Measurements from ENCODE around the gene FIGN.

The FIGN gene

DNA sequence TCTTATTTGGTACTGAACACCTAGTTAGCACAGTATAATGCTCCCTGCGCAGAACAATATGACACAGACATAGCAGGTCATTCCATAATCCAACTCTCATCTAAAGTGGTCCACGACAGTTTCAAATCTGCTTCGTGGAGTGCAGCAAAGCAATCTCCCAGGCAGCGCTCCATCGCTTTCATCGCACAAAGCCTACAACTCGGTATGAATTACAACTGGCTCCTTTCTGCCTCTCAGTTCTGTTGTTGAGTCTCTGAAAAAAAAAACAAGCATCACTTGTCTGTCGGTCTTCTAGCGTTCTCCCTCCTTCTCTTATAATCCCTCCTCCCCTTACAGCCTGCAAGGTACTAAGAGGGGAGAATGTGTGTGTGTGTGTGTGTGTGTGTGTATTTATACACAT, 123.5 kb downstream of the FIGN start:
- DNase-seq (ENCODE audit: low read depth, low spot score) = no peak

GRCh38 chr2:163611557-163611906, 124.3 kb downstream of the FIGN start:
- no peak for DNase-seq (ENCODE audit: low read depth, low spot score)

GRCh38 chr2:163610817-163611556, 124.8 kb downstream of the FIGN start:
- DNase-seq (ENCODE audit: low read depth, low spot score) = no peak

DNA sequence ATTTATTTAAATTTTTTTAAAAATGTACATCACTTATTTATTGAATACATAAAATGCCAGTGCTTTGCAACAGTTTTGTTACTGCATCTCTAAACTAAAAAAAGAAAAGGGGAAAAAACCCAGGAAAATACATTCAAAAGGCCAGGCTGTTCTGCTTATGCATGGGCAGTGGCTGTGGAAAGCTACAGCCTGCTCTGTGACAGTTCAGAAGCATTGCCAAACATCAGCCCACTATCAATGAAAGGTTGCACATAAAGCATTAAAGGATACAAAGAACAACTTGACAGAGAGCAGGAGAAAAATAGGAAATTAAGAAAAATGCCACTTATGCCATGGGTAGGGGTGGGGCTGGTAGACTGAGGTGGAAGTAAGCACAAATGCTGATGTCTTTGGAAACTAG, 128.2 kb downstream of the FIGN start:
- DNase-seq (ENCODE audit: low read depth, low spot score) = no peak

- DNase-seq (ENCODE audit: low read depth, low spot score) = no peak
Observed at GRCh38 chr2:163606878-163607277, 128.9 kb downstream of the FIGN start.

- DNase-seq (ENCODE audit: low read depth, low spot score) = no peak
Observed at GRCh38 chr2:163605779-163606178, 130.0 kb downstream of the FIGN start.

DNA sequence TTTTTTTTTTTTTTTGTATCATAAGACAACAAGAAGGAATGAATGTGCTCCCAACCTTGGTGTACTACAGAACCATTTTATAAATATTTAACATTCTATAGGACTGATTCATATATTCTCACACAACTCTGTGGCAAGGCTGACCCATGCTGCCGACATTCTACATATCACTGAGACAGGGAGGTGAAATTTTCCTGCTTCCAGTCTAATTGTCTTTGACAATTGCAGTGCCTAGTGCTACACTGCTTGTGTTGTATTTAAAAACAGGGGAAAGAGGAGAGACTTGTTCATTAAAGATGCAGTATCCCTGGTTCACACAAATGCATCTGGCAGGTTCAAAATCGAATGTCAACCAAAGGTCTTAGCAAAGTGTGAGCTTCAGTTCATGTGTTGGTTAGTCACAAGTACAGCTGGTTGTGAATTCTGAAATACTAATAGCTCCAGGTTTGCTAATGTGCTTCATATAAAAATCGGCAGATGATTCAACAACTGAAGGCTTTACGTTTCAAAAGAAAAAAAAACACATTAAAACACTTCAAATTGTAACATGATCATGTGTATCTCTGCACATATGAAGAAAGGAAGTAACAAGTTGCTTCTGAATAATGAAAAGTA, 130.8 kb downstream of the FIGN start:
- DNase-seq (ENCODE audit: low read depth, low spot score) = no peak

DNA sequence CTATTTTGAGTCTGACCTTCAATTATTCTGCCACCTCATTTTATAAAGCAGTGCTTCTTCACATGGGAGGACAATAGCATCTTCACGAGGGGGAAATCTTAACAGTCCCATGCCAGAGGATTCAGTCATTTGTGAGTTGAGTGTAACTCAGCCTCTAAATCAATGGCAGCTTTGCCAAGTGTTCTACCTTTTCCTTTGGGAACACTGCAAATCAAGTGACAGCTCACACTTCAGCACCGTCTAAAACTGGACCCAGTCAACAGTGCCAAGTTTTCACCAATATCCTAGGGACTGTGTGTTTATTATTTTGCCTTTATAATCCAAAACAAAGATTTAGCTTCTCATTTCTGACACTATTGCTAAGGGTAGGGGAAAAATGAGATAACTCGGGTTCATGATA, 133.6 kb downstream of the FIGN start:
- no peak for DNase-seq (ENCODE audit: low read depth, low spot score)

DNA sequence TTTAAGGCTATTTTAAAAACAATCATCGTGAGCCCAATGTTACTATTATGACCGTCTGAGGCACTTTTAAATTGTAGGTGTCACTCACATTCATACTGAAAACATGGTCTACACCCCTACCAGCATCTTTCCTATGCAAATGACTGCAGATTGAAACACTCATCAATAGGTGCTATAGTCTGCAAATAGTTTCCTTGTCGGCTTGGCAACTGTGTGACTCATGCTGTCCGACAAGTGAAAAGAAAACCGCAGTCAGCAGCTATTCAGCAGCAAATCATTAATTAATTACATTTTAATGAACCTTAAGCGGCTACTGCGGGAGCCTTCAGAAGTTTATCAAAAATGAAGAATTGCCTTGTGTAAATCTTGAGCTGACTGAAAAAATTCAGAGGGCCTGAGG, 134.4 kb downstream of the FIGN start:
- DNase-seq (ENCODE audit: low read depth, low spot score) = no peak

- DNase-seq (ENCODE audit: low read depth, low spot score) = no peak
Observed at GRCh38 chr2:163600801-163601200, 135.0 kb downstream of the FIGN start.

- no peak for DNase-seq (ENCODE audit: low read depth, low spot score)
Observed at GRCh38 chr2:163595028-163595427, 140.8 kb downstream of the FIGN start.

DNA sequence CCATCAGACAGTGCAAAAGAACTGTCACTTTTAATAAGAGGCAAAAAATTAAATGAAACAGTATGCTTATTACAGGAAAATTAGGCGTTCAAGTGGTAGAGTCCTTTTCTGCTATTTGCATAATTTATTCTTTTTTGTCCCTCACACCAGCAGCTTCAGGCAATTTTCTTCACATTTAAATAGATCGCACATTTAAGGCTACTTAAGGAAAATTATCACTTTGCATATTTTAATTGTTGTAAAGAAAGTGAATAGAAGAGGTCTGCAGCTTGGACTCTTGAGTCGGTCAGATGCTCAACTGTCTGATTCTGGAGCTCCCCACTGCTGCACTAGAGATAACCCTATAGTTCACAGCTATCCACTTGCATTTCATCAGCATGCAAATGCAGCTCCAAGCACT, 141.3 kb downstream of the FIGN start:
- no peak for DNase-seq (ENCODE audit: low read depth, low spot score)

- DNase-seq (ENCODE audit: low read depth, low spot score) = no peak
Observed at GRCh38 chr2:163593982-163594381, 141.8 kb downstream of the FIGN start.

DNA sequence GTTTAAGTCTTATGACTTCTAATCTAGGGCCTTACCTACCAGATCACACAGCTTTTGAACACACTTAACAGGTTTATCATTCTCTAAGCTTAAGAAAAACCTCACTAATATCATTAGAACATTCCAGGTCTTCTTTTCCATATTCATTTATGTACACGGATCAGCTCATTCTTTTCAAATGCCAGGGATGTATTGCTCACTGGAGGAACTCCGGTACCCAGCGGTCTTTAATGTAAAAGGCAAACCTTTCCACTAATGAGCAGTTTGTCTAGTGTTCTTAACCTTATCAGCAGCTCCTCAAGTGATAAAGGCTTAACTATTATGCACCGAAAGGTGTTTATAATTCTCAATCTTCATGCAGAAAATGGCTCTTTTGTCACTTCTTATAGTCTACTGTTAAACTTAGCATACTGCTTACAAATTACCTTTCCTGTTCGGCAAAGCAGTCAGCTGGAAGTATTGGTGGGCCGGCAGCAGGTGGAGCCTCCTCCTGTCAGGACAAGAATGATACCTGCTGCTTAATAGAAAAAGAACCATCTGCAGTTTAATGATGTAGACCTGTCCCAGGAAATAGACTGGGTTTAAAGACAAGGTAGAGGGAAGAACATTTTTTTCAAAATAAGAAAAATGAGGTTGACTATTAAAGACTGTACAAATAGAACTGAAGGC, 142.7 kb downstream of the FIGN start:
- DNase-seq (ENCODE audit: low read depth, low spot score) = no peak

DNA sequence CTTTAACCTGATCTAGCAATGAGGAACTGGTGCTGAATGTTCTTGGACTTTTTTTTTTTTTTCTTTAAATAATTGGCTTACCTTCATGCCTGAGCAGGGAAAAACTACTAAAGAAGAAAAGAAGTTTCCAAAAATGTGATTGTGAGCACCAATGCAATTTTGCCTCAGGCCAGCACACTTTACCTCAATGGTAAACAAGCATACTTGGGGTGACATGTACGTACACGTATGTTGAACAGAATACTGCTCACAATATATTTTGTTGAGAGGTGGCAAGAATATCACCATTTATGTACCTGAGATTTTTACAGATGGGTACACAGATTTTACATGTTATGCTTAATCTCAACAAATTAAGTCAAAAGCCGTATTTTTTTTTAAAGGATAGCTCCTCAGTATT, 144.3 kb downstream of the FIGN start:
- DNase-seq (ENCODE audit: low read depth, low spot score) = no peak

GRCh38 chr2:163580757-163581156, 155.1 kb downstream of the FIGN start:
- no peak for DNase-seq (ENCODE audit: low read depth, low spot score)

DNA sequence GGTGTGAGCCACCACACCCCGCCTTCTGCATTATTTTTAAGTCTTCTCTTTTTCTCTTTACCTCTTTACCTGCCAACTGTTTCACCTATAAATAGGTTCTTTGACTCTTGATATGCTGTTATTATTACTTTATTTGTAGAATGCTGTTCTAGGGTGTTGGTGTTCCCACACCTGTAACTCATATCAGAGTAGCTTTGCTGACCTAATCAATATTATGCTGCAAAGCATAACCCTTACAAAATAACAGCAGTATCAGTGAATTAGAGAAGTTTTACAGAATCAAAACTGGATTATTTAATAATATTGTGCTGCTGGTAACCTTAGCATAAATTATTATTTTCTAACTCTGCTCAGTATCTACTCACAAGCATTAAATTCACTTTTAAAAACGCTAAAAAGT, 161.5 kb downstream of the FIGN start:
- DNase-seq (ENCODE audit: low read depth, low spot score) = no peak

DNA sequence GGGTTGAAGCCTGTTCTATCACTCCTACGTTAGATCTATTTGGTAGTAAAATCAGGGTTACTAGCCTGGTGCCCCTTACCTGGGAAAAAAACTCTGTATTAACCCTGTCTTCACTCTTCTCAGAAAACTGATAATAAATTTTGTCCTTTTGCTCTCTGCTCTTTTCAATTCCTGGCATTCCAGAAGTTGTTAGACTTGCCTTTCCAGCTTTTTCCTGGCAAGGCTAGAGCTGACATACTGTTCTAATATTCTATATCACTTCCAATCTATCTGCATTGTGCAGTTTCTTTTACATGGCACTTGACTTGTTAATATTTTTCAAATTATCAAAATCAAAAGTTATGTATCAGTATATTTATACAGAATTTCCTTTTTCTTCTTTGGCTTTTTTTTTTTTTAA, 162.2 kb downstream of the FIGN start:
- DNase-seq (ENCODE audit: low read depth, low spot score) = no peak

GRCh38 chr2:163572850-163573249, 163.0 kb downstream of the FIGN start:
- no peak for DNase-seq (ENCODE audit: low read depth, low spot score)

DNA sequence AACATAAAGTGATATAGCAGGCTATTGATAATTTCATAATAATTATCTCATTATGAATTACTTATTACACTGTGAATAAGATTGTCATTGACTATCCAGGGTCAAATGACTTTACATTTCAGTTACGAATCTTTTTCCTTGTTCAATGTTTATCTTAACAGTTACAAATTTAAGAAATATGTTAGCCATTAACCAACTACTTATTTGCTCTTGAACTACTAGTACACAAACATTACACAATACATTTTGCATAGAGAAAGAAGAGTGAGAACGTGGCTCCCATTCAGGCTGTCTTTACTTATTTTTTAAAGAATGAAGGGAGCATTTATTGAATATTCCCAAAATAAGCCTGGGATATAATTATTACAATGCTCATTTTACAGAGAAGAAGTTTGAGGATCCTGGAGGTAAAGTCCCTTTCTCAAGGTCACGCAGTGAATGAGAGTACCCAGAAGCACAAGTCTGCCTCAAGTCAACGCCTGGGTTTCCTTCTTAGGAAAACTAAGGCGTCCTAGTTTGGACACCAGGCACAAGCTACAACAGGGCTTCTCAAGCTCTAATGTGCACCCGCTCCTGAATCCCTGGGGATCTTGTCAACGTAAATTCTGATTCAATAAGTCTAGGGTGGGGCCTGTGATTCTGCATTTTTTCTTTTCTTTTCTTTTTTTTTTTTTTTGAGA, 164.2 kb downstream of the FIGN start:
- no peak for DNase-seq (ENCODE audit: low read depth, low spot score)

- DNase-seq (ENCODE audit: low read depth, low spot score) = no peak
Observed at GRCh38 chr2:163570391-163570790, 165.4 kb downstream of the FIGN start.

DNA sequence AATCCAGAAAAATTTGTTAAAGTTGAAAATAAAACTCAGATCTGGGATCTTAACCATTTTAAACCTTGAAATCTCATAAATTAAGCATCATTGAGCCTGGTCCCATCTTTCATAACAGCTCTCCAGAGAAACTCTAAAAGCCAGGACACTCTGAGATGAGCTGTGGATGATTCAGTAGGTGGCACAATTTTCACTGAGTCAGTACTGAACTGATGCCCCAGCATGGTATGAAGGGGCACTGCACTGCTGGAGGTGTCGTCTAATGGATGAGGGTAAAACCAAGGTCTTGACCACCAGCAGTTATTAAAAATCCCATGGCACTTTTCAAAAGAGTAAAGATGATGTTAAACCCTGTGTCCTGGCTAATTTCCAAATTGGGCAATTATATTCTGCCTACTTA, 170.6 kb downstream of the FIGN start:
- DNase-seq (ENCODE audit: low read depth, low spot score) = no peak

DNA sequence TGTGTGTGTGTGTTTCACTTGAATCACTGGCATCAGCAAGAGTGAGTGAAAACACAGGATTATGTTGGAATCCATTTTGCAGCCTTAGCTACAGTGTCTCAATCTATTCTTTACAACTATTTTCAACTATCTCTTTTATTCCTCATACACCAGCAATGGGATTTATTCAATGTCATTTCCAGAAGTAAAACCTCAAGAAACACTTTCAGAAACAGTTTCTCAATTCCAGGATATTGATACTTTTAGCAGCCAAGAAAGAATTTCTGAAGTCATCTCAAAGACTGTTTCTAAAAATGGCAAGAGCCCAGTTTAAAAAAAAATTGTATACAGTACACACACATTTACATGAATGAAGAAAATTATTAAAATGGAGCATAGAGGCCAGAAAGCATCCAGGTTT, 171.6 kb downstream of the FIGN start:
- DNase-seq (ENCODE audit: low read depth, low spot score) = no peak
